ENCODE results near the gene DMRTB1. TPM values are rescaled to one million over a fixed set of nuclear protein-coding genes. Genes with fewer than 3 reads are reported as not detected.

The DMRTB1 gene
- total and polyA plus RNA-seq, 4 donors: not detected

DNA sequence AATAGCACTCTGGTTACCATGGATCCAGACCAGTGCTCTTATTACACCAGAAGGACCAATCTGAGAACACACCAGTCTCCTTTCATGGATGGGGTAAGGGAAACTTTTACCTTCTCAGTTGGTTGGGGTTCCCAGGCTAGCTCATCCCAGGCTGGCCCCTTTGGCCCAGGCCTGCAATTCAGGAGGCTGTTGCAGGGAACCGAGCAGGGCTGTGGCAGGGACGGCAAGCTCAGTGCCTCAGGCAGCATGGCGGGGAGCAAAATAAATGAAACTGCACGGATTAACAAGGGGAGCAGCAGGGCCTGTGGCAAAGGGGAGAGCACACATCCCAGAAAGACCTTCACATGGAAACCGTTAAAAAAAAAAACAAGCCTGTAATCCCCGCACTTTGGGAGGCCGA is 57.0 kb downstream of the DMRTB1 start:
- TF ChIP-seq, protein P1, sequence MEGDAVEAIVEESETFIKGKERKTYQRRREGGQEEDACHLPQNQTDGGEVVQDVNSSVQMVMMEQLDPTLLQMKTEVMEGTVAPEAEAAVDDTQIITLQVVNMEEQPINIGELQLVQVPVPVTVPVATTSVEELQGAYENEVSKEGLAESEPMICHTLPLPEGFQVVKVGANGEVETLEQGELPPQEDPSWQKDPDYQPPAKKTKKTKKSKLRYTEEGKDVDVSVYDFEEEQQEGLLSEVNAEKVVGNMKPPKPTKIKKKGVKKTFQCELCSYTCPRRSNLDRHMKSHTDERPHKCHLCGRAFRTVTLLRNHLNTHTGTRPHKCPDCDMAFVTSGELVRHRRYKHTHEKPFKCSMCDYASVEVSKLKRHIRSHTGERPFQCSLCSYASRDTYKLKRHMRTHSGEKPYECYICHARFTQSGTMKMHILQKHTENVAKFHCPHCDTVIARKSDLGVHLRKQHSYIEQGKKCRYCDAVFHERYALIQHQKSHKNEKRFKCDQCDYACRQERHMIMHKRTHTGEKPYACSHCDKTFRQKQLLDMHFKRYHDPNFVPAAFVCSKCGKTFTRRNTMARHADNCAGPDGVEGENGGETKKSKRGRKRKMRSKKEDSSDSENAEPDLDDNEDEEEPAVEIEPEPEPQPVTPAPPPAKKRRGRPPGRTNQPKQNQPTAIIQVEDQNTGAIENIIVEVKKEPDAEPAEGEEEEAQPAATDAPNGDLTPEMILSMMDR (IDR thresholded peaks at IDR 0.05; ENCODE audit: control extremely low read depth, extremely low read depth): no peak
- Histone ChIP-seq H3K4me3 (no peak overlapping the region), H3K27me3 (ENCODE audit: control insufficient read depth in 3 of 3, insufficient read depth in 3 of 3, low read length in 2 of 3) (no peaks in the 10 kb centered on the region), H3K36me3 (ENCODE audit: control insufficient read depth in 4 of 4, insufficient read depth in 4 of 4, low read length in 4 of 4) (no peaks in the 10 kb centered on the region), H3K9ac (ENCODE audit: insufficient read depth in 1 of 2, low read length in 2 of 2) (no peak overlapping the region), H3K4me1 (ENCODE audit: control insufficient read depth in 5 of 5, insufficient read depth in 5 of 5, low read length in 5 of 5) (peaks cover 0 to 12% (median 2%) of the 10 kb centered on the region in 5 donors), H3K27ac (ENCODE audit: low read depth in 1 of 2, low read length in 1 of 2) (no peak overlapping the region), H3K9me3 (ENCODE audit: control insufficient read depth in 4 of 4, insufficient read depth in 3 of 4, low read length in 3 of 4) (no peaks in the 10 kb centered on the region)
- 96 to 97% methylated on average over 7 of the region's 7 CpGs for WGBS, 2 donors
- ATAC-seq (ENCODE audit: insufficient read depth, low FRiP score) (no peak), DNase-seq (no peak)

Other genes with a start within 250 kb of the DMRTB1 start
- gene CZIB, start 238.8 kb upstream of the DMRTB1 start, total RNA-seq: 10 to 100 TPM; 39.1 to 52.3 TPM
- 10 to 100 TPM; 53.6 to 86.5 TPM for gene CZIB, start 238.8 kb upstream of the DMRTB1 start, polyA plus RNA-seq
- gene MAGOH, start 220.9 kb upstream of the DMRTB1 start, total RNA-seq: 10 to 100 TPM; 33.0 to 34.1 TPM
- 100 to 1,000 TPM in 1 of 2 donors, 10 to 100 TPM in 1; 83.0 to 141 TPM for gene MAGOH, start 220.9 kb upstream of the DMRTB1 start, polyA plus RNA-seq
- 10 to 100 TPM in 1 of 2 donors, 1 to 10 TPM in 1; 4.5 to 20.0 TPM for gene LRP8, start 131.3 kb upstream of the DMRTB1 start, total RNA-seq
- gene LRP8, start 131.3 kb upstream of the DMRTB1 start, polyA plus RNA-seq: 10 to 100 TPM in 1 of 2 donors, 1 to 10 TPM in 1; 2.6 to 14.7 TPM